HFFc6 (cell line): ENCODE measurements around the gene FRMD4A. TPM values are rescaled to one million over a fixed set of nuclear protein-coding genes. Genes with fewer than 3 reads are reported as not detected.
A peak's percentile ranks its signal among the peaks of the same experiment; 100 is the strongest.

Experiments used
- DNase-seq: peaks from one replicate; pipeline ENCODE4 v3.0.0-alpha.2; 2018
- H3K27ac Mint-ChIP-seq: 2 replicates; pipeline ENCODE4 v1.8.0; 2020; ENCODE audit warnings: mild to moderate bottlenecking, mixed read lengths
- H3K27me3 Mint-ChIP-seq: 2 replicates; pipeline ENCODE4 v1.8.0; 2021; ENCODE audit warnings: mild to moderate bottlenecking, moderate library complexity, mixed read lengths; ENCODE audit not compliant: insufficient read depth
- H3K36me3 Mint-ChIP-seq: 2 replicates; pipeline ENCODE4 v1.8.0; 2021; ENCODE audit warnings: low read depth, mixed read lengths
- H3K4me1 Mint-ChIP-seq: 2 replicates; pipeline ENCODE4 v1.8.0; 2020; ENCODE audit warnings: low read depth, mixed read lengths
- H3K4me3 Mint-ChIP-seq: 2 replicates; pipeline ENCODE4 v1.8.0; 2020; ENCODE audit warnings: mild to moderate bottlenecking, moderate library complexity, mixed read lengths
- H3K9me3 Mint-ChIP-seq: 2 replicates; pipeline ENCODE4 v1.8.0; 2020; ENCODE audit warnings: mild to moderate bottlenecking, mixed read lengths
- total RNA-seq, 6 experiments: library from RNA; stranded (reverse); fragmentation: NEBNext Ultra II Directional; extraction: Animal tissue kit (Norgen Biotek cat#: 25700); gene quantifications; 2 replicates in 1 of 6; 3 replicates in 5 of 6; pipeline ENCODE4 v1.2.3, GENCODE V29; 2021
- TF ChIP-seq, protein P1 (sequence below): fragments of 200-600 bp; sonication (generic); IDR thresholded peaks from 2 replicates; pipeline ENCODE4 v1.5.0; 2021; ENCODE audit warnings: antibody characterized with exemption, mild to moderate bottlenecking

Gene FRMD4A
- total RNA-seq, 6 experiments from 2014 or later = 76.7 to 117 (median 92.3) TPM

DNA sequence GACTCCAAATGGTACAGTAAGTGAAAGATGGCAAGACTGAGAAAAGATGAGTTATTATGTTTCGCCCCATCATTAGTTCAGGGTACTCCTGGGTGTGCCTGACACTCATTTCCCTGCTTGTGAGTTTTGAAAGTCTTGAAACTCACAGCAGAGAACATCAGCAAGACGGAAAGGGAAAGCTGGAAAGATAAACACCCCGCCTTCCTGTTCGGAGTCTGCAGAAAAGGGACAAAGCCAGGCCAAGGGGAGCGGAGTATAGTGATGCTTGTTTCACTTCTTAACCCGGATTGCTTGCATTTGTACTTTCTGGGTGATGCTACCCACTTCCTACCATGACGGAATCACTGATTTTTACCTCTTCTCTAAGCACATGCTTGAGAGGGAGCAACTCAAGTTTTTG, 294.5 kb downstream of the FRMD4A start:
- Mint-ChIP-seq H3K4me1 (peaks cover 18% of the 10 kb centered on the region), H3K9me3 (no peaks in the 10 kb centered on the region)

DNA sequence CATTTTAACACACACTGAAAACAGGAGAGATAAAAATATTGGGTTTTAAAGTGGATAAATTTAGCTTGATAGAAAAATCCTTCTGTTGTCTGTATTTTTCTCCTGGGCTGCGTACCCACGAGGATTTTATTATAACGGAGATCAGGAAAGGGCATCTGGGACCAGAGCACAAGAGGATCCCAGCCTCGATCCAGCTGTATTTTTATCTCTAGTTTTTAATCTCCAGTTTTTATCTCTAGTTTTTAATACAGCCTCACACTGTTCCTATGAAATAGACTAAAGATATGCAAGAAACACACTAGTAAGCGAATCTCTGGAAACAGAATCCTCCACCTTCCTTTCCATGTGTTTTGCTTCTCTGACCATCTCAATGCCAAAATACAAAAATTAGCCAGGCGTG, 295.2 kb downstream of the FRMD4A start:
- peaks cover 3% of the 10 kb centered on the region for H3K27me3 Mint-ChIP-seq
- H3K27ac Mint-ChIP-seq = no peak overlapping the region
- no peaks in the 10 kb centered on the region for H3K36me3 Mint-ChIP-seq
- TF ChIP-seq, protein P1, sequence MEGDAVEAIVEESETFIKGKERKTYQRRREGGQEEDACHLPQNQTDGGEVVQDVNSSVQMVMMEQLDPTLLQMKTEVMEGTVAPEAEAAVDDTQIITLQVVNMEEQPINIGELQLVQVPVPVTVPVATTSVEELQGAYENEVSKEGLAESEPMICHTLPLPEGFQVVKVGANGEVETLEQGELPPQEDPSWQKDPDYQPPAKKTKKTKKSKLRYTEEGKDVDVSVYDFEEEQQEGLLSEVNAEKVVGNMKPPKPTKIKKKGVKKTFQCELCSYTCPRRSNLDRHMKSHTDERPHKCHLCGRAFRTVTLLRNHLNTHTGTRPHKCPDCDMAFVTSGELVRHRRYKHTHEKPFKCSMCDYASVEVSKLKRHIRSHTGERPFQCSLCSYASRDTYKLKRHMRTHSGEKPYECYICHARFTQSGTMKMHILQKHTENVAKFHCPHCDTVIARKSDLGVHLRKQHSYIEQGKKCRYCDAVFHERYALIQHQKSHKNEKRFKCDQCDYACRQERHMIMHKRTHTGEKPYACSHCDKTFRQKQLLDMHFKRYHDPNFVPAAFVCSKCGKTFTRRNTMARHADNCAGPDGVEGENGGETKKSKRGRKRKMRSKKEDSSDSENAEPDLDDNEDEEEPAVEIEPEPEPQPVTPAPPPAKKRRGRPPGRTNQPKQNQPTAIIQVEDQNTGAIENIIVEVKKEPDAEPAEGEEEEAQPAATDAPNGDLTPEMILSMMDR = no peak
- no peaks in the 10 kb centered on the region for H3K9me3 Mint-ChIP-seq
- H3K4me3 Mint-ChIP-seq = no peak overlapping the region
- H3K4me1 Mint-ChIP-seq = peaks cover 11% of the 10 kb centered on the region
- no peak for DNase-seq

More for the DNA sequence above, 294.5 kb downstream of the FRMD4A start:
- TF ChIP-seq, protein P1 = no peak
- no peak for DNase-seq
- no peaks in the 10 kb centered on the region for H3K36me3 Mint-ChIP-seq
- peaks cover 3% of the 10 kb centered on the region for H3K27me3 Mint-ChIP-seq
- no peak overlapping the region for H3K4me3 Mint-ChIP-seq
- H3K27ac Mint-ChIP-seq = no peak overlapping the region

DNA sequence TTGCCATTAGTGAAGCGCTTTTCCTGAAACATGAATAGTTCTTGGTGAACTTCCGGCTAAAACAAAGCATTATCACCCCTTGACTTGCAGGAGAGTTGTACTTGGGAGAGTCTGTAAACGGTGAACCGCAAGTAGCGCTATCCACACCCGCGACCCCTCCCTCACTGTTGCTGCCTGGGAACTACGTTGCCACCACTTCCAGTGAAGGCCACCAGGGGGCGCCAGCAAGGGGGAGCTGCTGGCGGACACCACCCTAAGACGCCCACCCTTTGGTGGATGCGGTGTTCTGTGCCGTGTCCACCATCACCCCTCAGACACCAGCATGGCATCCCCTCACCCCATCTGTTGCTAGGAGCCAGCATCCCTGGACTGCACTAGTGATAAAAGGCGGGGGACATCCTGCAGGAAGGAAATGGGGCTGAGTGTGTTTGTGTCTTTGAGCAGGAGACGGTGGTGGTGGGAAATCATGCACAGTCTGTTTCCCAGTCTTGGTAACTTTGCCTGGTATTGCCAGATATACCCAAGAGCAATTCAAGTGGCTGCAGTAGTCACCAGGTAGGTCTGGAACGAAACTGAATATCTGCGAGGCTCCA, 298.2 kb downstream of the FRMD4A start:
- Mint-ChIP-seq H3K9me3 (no peaks in the 10 kb centered on the region), H3K4me3 (no peak overlapping the region), H3K36me3 (no peaks in the 10 kb centered on the region), H3K27me3 (peaks cover 3% of the 10 kb centered on the region), H3K27ac (no peak overlapping the region), H3K4me1 (no peaks in the 10 kb centered on the region)
- DNase-seq = no peak
- TF ChIP-seq, protein P1 = peak; percentile 86

DNA sequence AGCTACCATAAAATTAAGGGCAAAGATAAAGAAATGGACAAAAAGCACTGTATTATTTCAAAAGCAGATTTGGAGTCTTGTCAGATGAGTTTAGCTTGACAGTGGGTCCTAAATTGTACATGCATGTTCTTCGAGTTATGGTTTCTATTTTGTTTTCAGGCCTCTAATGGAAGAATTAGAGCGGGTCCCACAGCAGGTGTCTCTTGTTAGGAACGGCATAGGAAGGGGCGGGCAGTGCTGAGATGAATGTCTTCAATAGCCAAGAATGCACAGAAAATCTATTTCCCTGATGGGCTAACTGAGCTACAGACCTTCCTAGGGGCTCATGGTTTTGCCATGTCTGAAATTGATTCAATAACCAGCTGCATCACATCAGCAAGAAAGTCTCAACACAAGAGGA, 304.4 kb downstream of the FRMD4A start:
- Mint-ChIP-seq H3K27ac (no peak overlapping the region), H3K4me3 (no peak overlapping the region), H3K4me1 (peaks cover 21% of the 10 kb centered on the region), H3K36me3 (no peaks in the 10 kb centered on the region), H3K9me3 (no peaks in the 10 kb centered on the region), H3K27me3 (no peaks in the 10 kb centered on the region; the same call in none of the 2 replicates)
- no peak for DNase-seq
- TF ChIP-seq, protein P1 = no peak

DNA sequence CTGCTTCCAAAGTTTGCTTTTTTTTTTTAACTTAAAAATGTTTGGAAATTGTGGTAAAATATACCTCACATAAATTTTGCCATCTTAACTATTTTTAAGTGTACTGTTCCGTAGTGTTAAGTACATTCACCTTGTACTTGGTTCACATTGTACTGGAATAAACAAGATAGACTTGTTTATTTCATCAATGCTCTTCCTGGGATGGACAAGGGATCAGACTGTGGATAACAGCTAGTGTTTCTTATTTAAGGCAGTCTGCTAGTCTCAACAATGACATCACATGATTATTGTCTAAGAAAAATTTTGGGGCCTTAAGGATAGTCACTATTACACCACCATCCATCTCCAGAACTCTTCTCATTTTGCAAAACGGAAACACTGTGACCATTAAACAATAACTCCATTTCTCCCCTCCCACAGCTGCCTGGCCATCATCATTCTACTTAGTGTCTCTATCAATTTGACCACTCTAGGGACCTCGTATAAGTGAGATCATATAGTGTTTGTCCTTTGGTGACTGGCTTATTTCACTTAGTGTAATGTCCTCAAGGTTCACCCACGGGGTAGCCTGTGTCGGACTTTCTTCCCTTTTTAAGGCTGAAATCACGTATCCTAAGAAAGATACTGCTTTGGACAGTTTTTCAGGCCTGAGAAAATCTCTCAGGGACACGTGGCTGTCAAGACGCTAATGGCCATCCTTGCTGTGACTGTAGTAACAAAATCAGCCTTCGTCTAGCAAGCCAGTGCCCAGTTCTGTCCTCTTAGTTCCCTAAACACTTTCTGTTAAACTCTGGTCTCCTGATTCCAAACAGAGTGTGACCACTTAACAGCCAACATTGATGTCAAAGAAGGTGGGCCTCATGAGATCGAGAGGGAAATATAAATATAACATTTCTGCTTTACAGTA, 305.2 kb downstream of the FRMD4A start:
- H3K4me3 Mint-ChIP-seq = no peak overlapping the region
- no peaks in the 10 kb centered on the region for H3K36me3 Mint-ChIP-seq
- no peak overlapping the region for H3K27ac Mint-ChIP-seq
- peaks cover 21% of the 10 kb centered on the region for H3K4me1 Mint-ChIP-seq
- H3K27me3 Mint-ChIP-seq = no peaks in the 10 kb centered on the region; the same call in 1 of the 2 replicates
- TF ChIP-seq, protein P1 = no peak
- DNase-seq = no peak
- no peaks in the 10 kb centered on the region for H3K9me3 Mint-ChIP-seq
